HG03039 (cell line): Measurements from ENCODE around the gene DZIP1.
"Not testable (repeated sequence)": the region's sequence is repeated elsewhere in the genome, so short reads cannot be mapped to it uniquely, and the experiment has no call there.

ENCODE experiments used
- ATAC-seq: cut with Tn5 transposase; IDR thresholded peaks from one replicate; pipeline ENCODE4 v1.9.1; 2021; ENCODE audit warnings: mild to moderate bottlenecking, moderate library complexity; ENCODE audit not compliant: unreplicated experiment

Gene DZIP1, protein sequence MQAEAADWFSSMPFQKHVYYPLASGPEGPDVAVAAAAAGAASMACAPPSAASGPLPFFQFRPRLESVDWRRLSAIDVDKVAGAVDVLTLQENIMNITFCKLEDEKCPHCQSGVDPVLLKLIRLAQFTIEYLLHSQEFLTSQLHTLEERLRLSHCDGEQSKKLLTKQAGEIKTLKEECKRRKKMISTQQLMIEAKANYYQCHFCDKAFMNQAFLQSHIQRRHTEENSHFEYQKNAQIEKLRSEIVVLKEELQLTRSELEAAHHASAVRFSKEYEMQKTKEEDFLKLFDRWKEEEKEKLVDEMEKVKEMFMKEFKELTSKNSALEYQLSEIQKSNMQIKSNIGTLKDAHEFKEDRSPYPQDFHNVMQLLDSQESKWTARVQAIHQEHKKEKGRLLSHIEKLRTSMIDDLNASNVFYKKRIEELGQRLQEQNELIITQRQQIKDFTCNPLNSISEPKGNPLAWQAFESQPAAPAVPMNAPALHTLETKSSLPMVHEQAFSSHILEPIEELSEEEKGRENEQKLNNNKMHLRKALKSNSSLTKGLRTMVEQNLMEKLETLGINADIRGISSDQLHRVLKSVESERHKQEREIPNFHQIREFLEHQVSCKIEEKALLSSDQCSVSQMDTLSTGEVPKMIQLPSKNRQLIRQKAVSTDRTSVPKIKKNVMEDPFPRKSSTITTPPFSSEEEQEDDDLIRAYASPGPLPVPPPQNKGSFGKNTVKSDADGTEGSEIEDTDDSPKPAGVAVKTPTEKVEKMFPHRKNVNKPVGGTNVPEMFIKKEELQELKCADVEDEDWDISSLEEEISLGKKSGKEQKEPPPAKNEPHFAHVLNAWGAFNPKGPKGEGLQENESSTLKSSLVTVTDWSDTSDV

DNA sequence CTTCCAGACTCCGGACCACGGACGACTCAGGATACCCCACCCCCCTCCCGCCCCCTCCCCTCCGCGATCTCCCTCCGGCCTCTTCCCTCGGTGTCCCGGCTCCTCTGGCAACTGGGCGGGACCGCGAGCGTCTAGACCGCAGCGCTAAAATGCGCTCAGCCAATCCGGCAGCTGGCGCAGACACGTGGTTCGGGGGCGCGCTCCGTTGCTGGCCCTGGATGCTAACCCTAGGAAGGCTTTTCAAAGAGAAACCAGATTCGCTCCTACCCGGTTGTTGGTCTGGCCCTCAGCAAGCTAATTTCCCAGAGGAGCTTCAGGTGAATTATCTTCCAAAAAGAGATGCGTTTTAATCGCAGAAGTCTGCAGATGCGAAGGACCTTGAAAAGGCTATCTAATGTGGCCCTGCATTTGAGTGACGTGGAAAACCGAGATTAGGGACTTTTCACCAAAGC, at the start of gene DZIP1:
DZIP1 (minus strand) TSS at position 106 of the 452 bp plus-strand sequence. CDS start 2,677 bp downstream, outside the sequence.
- ATAC-seq, result peak; percentile 72

DNA sequence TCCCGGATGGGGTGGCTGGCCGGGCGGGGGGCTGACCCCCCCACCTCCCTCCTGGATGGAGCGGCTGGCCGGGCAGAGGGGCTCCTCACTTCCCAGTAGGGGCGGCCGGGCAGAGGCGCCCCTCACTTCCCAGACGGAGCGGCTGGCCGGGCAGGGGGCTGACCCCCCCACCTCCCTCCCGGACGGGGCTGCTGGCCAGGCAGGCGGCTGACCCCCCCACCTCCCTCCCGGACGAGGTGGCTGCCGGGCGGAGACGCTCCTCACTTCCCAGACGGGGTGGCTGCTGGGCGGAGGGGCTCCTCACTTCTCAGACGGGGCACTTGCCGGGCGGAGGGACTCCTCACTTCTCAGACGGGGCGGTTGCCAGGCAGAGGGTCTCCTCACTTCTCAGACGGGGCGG, 46.5 kb upstream of the DZIP1 start:
- ATAC-seq, result not testable (repeated sequence)

DNA sequence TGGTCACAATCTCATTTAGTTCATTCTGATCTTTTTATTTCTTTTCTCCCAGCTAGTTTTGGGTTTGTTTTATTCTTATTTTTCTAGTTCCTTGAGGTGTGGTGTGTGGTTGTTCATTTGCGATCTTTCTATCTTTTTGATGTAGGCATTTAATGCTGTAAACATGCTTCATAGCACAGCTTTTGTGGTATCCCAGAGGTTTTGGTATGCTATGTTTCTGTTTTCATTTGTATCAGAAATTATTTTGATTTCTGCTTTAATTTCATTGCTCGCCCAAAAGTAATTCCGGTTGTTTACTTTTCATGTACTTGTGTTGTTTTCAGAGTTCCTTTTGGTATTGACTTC, 45.0 kb upstream of the DZIP1 start:
- ATAC-seq, result no peak

DNA sequence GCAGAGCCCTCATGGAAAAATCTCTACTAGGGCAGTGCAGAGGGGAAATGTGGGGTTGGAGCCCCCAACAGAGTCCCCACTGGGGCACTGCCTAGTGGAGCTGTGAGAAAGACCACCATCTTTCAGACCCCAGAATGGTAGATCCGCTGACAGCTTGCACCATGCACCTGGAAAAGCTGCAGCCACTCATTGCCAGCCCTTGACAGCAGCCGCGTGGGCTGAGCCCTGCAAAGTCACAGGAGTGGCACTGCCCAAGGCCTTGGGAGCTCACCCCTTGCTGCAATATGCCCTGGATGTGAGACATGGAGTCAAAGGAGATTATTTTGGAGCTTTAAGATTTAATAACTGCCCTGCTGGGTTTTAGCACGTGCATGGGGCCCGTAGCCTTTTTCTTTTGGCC, 40.5 kb upstream of the DZIP1 start:
- not testable (repeated sequence) for ATAC-seq

DNA sequence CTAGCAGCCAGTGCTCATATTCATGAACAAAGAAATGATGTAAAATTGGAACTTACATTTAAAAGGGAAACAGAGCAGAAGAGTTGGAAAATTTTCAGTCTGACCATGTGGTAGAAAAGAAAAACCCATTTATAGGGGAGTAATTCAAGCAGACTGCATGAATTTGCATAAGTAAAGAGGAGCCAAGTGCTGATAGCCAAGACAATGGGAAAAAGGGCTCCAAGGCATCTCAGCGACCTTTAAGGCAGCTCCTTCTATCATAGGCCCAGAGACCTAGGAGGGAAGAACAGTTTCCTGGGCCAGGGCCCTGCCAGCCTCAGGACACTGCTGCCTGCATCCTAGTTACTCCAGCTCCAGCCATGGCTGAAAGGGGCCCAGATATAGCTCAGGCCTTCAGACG, 39.9 kb upstream of the DZIP1 start:
- ATAC-seq, result no peak

DNA sequence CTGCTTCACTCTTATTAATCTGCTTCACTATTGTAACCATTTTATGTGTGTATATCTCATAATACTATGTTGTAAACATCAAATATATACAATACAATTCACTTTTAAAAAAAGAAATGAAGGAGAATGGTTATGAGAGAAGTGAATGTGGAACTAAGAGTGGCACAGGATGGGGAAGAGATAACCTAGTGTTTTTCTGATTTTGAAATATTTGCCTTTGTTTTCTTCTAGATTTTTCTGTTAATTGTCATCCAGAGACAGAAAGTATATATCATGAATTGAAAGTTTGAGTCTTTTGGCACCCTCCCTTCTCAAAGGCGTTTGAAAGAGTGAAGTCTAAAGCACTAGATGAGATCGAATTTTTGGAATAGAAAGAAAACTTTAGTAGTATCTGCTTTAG, 35.2 kb upstream of the DZIP1 start:
- no peak for ATAC-seq

DNA sequence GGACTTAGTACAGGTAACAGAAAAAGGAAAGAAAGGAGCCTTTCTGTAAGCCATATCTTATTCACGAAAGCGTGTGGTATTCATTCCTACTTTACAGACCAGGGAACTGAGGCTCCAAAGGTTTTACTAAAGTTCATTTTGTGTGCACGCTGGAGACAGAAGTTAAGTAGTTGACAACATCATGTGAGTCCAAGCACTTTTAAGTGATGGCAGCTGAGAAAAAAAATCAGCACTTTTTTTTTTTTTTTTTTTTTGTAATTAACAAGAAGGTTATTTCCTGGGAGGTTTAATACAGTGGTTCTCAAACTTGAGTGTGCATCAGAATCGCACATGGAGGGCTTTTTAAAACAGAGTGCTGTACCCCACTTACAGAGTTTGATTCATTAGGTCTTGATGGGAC, 34.5 kb upstream of the DZIP1 start:
- ATAC-seq, result no peak

DNA sequence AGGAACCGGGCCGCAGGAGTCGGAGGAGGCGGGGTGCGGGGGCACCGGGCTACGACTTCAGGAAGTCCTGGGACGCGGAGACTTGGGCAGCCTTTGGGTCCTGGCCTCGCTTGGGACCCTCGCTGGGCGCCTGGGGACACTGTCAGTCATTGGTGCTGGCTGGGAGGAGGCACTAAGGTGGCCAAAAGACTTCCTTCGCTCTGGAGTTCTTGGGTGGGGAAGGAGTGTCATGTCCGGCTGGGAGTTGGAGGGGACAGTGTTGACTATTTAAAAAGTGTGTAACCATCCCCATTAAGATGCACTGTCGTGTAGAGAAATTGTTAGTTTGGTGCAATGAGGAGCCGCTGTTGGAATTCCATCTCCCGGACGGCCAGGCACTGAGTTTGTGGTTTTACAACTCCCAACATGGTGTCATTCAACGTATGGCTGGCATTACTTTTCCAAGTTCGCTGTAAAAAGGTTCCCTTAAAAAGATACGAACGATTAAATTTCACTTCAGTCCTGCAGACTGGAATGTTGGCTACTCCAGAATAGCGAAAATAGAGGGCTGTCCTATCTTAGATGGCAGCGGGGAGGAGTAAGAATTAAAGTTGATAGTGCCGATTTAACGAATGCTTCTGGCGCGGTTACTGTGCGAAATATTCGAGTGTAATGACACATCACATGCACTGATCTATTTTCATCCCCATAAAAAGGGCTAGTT, 33.2 kb upstream of the DZIP1 start:
- ATAC-seq, result no peak

DNA sequence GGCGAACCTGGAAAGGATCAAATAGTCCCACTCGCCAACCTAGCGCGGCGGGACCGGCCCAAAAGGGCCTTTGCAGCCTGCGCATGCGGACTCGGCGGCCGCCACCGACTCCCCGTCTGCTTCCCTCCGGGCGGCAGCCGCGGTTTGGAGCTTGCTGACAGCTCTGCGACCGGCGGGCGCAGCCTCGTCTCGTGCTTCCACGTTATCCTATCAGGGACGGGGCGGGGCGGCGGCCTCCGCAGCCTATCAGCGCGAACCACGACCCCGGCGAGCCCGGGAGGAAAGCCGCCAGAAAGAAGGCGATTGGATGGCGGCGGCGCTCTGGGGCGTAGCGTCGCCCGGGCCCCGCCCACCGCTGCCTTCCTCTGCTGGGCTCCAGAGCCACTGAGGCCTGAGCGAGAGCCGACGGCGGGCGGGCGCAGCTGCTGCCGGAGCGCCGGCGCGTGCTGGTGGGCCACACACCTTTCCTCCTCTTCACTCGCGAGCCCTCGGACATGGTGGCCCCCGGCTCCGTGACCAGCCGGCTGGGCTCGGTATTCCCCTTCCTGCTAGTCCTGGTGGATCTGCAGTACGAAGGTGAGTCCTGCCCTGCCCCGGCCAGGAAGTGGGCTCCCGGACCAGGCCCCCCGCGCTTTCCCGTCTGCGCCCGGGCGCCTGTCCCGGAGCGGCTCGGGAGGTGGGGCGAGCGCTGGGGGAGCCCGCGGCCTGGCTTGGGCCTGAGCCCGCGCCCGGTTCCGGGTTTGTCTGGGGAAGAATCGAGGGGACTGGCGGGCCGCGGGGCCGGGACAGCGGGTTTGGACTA, 32.5 kb upstream of the DZIP1 start, which contains the start of gene DNAJC3:
DNAJC3 (plus strand) TSS at position 378 of the 802 bp plus-strand sequence; CDS start at position 495, 117 bp downstream.
- peak; percentile 96 for ATAC-seq

DNA sequence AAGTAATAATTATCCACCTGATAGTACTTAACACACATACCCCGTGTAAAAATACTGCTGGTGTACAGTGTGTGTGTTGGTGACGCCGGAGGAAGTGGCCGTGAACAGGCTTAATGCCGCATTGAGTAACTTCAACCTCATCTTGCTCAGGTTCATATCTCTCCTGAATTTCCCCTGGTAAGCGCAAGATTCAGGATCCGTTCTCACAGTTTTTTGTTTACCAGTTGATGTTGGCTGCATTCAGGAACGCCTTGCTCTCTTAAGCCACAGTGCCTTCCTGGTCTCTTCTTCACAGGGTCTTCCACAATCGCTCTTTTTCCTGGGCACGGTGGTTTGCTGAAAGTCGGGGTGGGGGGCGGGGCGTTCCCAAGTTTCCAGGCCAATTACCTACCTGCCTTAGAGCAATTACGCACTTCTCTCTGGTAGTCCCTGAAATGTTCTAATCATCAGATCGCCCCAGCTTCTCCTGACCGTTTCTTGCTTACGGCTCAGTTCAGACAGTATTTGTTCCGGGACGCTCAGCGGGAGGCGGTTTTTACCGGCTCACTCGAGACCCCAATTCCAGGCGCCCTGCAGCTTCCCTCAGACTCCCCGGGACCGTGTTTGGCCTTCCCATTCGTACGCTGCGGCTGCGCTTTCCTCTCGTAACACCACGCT, 31.7 kb upstream of the DZIP1 start:
- ATAC-seq, result no peak

DNA sequence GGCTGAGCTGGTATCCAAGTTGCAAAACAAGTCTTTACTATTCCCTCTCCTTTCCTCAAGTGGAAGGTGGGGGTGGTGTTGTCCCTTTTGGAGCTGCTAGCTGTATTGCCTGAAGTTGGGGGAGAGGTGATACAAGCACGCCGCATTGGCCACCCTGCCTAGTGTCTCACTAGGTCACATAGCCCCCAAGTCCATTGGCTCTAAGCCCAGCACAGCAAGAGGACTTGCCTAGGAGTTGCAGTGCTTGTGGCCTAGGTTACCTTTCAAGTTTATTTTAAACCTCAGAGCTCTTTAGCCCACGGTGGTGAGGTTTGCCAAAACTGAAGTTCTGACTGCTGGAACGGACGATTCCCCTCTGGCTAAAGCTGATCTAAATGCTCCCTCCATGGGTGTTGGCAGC, 27.1 kb upstream of the DZIP1 start:
- ATAC-seq, result no peak

DNA sequence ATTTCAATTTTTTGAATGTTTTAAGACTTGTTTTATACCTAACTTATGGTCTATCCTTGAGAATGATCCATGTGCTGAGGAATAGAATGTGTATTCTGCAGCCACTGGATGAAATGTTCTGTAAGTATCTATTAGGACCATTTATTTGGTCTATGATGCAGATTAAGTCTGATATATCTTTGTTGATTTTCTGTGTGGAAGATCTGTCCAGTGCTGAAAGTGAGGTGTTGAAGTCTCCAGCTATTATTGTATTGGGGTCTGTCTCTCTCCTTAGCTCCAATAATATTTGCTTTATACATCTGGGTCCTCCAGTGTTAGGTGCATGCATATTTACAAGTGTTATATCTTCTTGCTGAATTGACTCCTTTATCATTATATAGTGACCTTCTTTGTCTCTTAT, 22.7 kb upstream of the DZIP1 start:
- not testable (repeated sequence) for ATAC-seq

DNA sequence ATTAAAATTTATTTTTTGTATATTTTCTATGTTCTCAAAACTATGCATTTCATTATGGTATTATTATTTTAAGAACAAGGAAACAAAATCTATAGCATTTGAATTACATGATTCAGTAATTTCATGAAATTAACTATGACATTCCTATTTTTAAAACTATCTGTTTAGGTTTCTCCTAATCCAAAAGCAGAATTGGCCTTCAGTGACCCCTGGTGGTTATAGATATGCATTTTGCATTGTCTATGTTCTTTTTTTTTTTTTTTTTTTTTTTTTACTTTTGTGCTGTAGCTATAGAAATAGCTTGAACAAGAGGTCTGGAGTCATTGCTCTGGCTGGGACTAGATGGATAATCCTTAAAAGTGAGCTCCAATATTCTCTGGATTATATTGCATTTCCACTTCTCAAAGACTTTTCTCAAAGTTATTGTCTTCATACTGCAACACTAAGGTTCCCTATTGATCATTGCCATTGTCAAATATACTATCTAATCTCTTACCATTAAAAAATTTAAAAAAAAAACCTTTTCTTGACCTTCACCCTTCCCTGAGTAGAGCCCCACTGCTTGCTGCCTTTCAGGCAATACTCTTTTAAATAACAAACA, 16.6 kb upstream of the DZIP1 start:
- no peak for ATAC-seq

DNA sequence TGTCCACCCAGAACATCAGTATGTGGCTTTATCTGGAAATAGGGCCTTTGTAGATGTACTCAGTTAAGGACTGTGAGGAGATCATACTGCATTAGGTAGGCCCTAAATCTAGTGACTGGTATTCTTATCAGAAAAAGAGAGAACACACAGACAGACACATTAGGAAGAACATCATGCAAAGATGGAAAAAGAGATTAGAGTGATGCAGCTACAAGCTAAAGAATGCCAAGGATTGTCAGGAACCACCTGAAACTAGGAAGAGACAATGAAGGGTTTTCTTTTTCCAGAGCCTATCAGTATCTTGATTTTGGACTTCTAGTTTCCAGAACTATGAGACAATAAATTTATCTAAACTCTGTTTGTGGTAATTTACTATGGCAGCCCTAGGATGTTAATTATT, 15.0 kb upstream of the DZIP1 start:
- no peak for ATAC-seq

DNA sequence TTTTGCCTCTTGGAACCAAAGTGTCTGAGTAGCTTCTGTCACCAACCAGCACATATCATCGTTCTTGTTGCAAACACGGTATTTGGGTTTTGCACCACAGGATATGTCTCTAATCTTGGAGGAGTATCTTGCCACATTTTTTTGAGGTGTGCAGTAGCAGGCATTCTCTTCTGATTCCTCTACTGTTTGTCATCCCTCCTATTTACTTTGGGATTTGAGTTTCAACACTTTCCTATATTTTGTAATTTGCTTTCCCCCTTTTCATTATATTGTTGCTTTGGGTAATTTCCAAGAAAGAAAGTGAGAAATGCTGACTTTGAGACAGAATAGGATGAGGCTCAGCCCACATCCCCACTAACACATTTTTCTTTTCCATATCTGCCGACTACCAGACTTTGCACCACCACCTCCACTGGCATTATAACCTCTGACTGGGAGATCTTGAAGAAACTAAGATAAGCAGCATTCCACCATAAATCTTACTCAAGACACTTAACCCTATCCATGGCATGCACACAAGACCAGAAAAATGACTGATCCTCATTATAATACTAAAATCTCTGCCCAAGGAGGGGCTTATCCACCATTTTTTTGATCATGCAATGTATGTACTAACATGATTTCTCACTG, 12.0 kb upstream of the DZIP1 start:
- no peak for ATAC-seq

DNA sequence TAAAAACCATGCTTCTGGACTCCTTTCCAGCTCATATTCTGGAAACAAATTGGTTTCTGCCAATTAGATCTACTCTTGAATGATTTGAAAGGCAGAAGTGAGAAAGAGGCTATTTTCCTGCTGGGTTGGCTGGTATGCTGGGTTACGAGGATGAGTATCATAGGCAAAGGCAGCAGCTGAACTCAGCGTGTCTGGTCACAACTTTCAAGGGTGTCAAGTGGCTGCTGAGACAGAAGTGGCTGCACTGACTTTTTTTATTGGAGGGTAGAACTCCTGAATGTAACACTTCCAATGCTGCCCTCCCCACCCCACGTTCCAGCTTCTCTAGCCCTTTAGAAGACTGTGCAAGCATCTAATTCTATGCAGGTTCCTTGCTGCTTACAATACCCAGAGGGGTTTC, 8.3 kb upstream of the DZIP1 start:
- ATAC-seq, result no peak

DNA sequence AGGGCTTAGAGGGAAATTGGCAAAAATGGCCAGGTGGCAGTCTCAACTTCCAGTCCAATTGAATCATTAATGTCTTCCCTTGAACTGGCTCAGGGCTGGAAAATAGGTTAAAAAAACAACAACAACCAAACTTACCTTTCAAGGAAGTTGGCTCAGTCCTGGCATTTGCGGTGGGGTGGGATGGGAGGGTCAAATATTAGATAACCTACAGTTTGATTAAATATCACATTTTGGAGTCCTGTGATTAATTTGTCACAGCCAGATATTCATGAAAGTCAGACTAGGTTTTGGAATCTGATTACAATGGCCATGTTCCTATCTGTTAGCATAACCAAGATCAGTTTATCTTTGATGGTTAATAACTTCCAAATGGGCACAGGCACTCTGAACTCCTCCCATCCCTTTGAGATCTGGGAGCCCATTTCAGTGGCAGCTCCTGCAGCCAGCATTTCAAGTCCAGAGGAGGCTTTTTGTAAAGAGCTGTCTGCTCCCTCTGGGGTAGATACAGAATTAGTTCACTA, 7.8 kb upstream of the DZIP1 start:
- no peak for ATAC-seq

DNA sequence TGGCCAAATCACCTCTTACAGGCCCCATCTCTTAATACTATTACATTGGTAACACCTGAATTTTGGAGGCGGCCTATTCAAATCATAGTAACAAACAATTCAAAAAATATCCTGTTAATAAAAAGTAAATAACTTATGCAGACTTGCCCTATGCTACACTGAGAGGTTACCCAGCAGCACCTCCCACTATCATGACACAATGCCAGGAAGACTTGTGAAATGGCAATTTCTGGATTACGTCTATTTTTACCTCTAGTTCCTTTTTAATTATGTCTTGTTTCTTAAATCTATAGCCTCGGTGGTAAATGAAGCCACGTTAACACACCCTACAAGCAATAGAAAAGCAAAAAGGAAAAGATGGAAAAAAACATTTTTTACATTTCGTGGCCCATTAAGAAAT, 6.2 kb upstream of the DZIP1 start:
- no peak for ATAC-seq

DNA sequence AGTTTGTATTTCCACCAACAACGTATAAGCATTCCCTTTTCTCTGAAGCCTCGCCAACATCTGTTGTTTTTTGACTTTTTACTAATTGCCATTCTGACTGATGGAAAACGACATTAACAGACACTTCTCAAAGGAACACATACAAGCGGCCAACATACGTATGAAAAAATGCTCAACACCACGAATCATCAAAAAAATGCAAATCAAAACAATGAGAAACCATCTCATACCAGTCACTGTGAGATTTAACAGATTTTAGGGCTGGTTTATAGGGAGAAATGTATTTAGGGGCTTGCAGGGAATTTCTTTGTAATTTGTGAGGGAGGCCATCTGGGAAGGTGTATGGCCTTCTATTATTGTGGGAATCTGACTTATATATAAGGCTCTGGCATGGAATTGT, 2.8 kb upstream of the DZIP1 start:
- ATAC-seq, result no peak
